Cardiac muscle cell (in vitro differentiated cells and primary cell): ENCODE data around the gene GPD1L. TPM values are rescaled to one million over a fixed set of nuclear protein-coding genes. Genes with fewer than 3 reads are reported as not detected.
"Not testable (repeated sequence)": the region's sequence is repeated elsewhere in the genome, so short reads cannot be mapped to it uniquely, and the experiment has no call there.

Experiments used
- DNase-seq, 2 donors: peaks; one replicate each; pipeline versions ENCODE4 v3.0.0 to v3.0.0-alpha.2; 2010 to 2017; ENCODE audit warnings: low read depth in 1 of 2, low spot score in 1 of 2
- H3K27ac ChIP-seq: fragments of 200-600 bp; sonication (generic); 2 replicates; pipeline ENCODE4 v1.5.1; 2016
- H3K27me3 ChIP-seq: fragments of 200-600 bp; sonication (generic); 2 replicates; pipeline ENCODE4 v1.6.0; 2016; ENCODE audit warnings: control low read depth
- H3K36me3 ChIP-seq: fragments of 200-600 bp; sonication (generic); 2 replicates; pipeline ENCODE4 v1.5.1; 2016; ENCODE audit warnings: control low read depth
- H3K4me1 ChIP-seq: fragments of 200-600 bp; sonication (generic); 2 replicates; pipeline ENCODE4 v1.8.1; 2017; ENCODE audit warnings: low read depth, mild to moderate bottlenecking, mixed run types
- H3K4me3 ChIP-seq: fragments of 200-600 bp; sonication (generic); 2 replicates; pipeline ENCODE4 v1.5.1; 2016; ENCODE audit warnings: mild to moderate bottlenecking
- H3K9me3 ChIP-seq: fragments of 200-600 bp; sonication (generic); 2 replicates; pipeline ENCODE4 v1.5.1; 2017; ENCODE audit warnings: low read depth, mild to moderate bottlenecking, control low read depth
- polyA plus RNA-seq: library from polyadenylated mRNA; unstranded; fragments of >200 nt; fragmentation: Nextera tagmentation; extraction: Ambion mirVana; gene quantifications from 2 replicates; pipeline ENCODE4 v1.2.1, GENCODE V29; 2016
- total RNA-seq: library from RNA; depleted of rRNA; stranded (reverse); fragments of >200 nt; gene quantifications from 2 replicates; pipeline ENCODE4 v1.2.3, GENCODE V29; 2016
- TF ChIP-seq, protein P1 (sequence below): IDR thresholded peaks from 2 replicates; pipeline ENCODE4 v1.5.1; 2012; ENCODE audit warnings: low read depth, mild to moderate bottlenecking, low read length

GPD1L gene
- total and polyA plus RNA-seq, 2 experiments from 2014 or later: 19.4 to 20.1 TPM

DNA sequence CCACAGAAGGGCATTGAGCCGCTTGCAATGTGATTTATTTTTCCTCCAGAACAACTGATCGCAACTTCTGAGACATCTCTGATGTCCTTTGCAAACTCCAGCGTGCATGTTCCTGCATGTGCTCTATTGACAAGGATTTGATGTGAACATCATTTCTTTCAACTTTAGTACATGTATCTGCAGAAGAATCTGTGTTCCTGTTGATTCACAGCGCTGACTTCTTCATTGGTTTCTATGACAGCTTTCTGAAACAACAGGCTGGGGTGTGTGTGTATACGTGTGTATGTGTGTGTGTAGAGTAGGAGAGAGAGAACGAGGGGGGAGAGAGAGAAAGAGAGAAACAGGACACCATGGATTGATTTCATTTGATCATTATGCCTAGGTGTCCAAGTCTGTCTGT, 75.4 kb downstream of the GPD1L start:
- TF ChIP-seq, protein P1, sequence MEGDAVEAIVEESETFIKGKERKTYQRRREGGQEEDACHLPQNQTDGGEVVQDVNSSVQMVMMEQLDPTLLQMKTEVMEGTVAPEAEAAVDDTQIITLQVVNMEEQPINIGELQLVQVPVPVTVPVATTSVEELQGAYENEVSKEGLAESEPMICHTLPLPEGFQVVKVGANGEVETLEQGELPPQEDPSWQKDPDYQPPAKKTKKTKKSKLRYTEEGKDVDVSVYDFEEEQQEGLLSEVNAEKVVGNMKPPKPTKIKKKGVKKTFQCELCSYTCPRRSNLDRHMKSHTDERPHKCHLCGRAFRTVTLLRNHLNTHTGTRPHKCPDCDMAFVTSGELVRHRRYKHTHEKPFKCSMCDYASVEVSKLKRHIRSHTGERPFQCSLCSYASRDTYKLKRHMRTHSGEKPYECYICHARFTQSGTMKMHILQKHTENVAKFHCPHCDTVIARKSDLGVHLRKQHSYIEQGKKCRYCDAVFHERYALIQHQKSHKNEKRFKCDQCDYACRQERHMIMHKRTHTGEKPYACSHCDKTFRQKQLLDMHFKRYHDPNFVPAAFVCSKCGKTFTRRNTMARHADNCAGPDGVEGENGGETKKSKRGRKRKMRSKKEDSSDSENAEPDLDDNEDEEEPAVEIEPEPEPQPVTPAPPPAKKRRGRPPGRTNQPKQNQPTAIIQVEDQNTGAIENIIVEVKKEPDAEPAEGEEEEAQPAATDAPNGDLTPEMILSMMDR: no peak
- H3K36me3 ChIP-seq: no peaks in the 10 kb centered on the region
- no peaks in the 10 kb centered on the region for H3K9me3 ChIP-seq
- no peak overlapping the region for H3K27ac ChIP-seq
- H3K4me3 ChIP-seq: no peak overlapping the region
- no peaks in the 10 kb centered on the region for H3K27me3 ChIP-seq
- no peak for DNase-seq
- H3K4me1 ChIP-seq: no peaks in the 10 kb centered on the region

- no peaks in the 10 kb centered on the region for H3K9me3 ChIP-seq
- no peaks in the 10 kb centered on the region for H3K4me1 ChIP-seq
- no peak overlapping the region for H3K4me3 ChIP-seq
- DNase-seq: peak in 1 of 2 donors; percentile 69
- TF ChIP-seq, protein P1: no peak
- no peaks in the 10 kb centered on the region for H3K27me3 ChIP-seq
- no peak overlapping the region for H3K27ac ChIP-seq
- no peaks in the 10 kb centered on the region for H3K36me3 ChIP-seq
Measured at GRCh38 chr3:32184187-32184730, 77.8 kb downstream of the GPD1L start.

DNA sequence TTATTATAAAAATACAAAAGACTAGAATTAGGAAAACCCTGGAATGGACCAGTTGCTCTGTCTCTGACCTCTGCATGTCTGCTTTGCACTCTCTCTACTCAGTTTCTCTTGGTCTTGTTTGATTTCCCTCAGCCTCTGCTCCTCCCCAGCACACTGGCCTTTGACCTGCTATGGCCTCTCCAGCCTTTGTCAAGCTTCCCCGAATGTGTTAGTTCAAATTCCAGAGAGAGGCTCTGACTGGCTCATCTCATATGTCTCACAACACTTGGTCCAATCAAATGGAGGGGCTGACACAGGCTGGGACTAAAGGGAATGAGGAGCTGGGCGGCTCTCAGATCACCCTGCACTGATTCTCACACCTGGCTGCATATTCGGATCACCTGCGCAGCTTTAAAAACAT, 79.7 kb downstream of the GPD1L start:
- TF ChIP-seq, protein P1: no peak
- DNase-seq: no peak
- no peaks in the 10 kb centered on the region for H3K27me3 ChIP-seq

DNA sequence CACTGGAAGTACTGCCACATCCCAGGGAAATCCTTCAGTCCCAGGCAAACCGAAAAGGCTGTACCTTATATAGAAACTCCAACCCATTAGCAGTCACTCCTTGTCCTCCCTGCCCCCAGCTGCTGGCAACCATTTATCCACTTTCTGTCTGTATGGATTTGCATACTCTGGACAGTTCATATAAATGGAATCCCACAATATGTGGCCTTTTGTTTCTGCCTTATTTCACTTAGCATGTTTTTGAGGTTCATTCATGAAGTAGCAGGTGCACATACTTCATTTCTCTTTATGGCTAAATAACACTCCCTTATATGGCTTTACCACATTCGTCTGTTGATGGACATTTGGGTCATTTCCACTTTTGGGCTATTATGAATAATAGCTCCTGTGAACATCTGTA, 80.5 kb downstream of the GPD1L start:
- no peak for DNase-seq
- no peaks in the 10 kb centered on the region for H3K36me3 ChIP-seq
- H3K9me3 ChIP-seq: no peaks in the 10 kb centered on the region
- H3K4me3 ChIP-seq: no peak overlapping the region
- H3K27me3 ChIP-seq: no peaks in the 10 kb centered on the region
- no peak overlapping the region for H3K27ac ChIP-seq
- H3K4me1 ChIP-seq: no peaks in the 10 kb centered on the region
- TF ChIP-seq, protein P1: no peak

More for the DNA sequence above, 79.7 kb downstream of the GPD1L start:
- no peaks in the 10 kb centered on the region for H3K4me1 ChIP-seq
- no peak overlapping the region for H3K27ac ChIP-seq
- H3K36me3 ChIP-seq: no peaks in the 10 kb centered on the region
- no peak overlapping the region for H3K4me3 ChIP-seq
- H3K9me3 ChIP-seq: no peaks in the 10 kb centered on the region

DNA sequence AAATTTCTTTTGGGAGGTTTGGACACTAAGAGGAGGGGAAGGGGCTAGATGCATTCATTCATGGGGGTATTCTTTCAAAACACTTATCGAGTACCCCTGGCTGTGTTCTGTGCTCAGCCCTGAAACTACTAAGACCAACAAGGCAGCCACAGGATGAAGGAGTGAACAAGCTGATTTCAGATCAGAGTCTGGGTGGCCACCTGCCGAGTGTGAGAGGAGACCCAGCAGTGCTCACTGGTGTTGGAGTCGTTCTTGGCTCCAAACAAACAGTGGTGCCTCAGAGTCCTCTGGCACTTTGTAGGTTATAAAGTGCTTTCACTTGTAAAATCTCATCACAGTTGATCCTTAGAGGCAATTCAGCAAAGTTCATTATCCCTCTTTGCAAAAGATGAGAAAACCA, 83.3 kb downstream of the GPD1L start:
- Histone ChIP-seq H3K27me3 (no peaks in the 10 kb centered on the region), H3K36me3 (no peaks in the 10 kb centered on the region), H3K4me3 (no peak overlapping the region), H3K9me3 (no peaks in the 10 kb centered on the region), H3K27ac (no peak overlapping the region), H3K4me1 (no peaks in the 10 kb centered on the region)
- TF ChIP-seq, protein P1: no peak
- DNase-seq: no peak

- not testable (repeated sequence) for H3K4me1 ChIP-seq, H3K9me3 ChIP-seq, H3K27ac ChIP-seq, DNase-seq, H3K27me3 ChIP-seq, H3K4me3 ChIP-seq, H3K36me3 ChIP-seq
Measured at GRCh38 chr3:32190556-32190955, 84.1 kb downstream of the GPD1L start.
